GM18499 (cell line): ENCODE measurements around the gene FNDC8.
"Not testable (repeated sequence)": the region's sequence is repeated elsewhere in the genome, so short reads cannot be mapped to it uniquely, and the experiment has no call there.

Experiments
- ATAC-seq: cut with Tn5 transposase; IDR thresholded peaks from one replicate; pipeline ENCODE4 v1.9.1; 2021; ENCODE audit warnings: moderate number of reproducible peaks; ENCODE audit not compliant: insufficient read depth, unreplicated experiment

Gene FNDC8

DNA sequence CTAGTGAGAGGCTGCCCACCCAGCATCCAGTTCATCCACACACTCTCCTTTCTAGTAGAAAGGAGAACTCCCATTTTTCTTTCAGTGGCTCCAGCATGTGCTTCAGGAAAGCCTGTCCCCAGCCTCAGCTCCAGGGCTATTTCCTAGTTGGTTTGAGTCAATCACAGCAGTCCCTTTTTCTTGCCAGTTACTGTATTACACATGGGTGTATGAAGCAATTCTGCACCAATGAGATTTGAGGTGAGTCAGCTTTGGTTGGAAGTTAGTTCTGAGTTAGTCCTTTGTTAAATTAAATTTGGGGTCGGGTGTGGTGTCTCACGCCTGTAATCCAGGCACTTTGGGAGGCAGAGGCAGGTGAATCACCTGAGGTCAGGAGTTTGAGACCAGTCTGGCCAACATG lies 26.5 kb upstream of the FNDC8 start:
- ATAC-seq, result no peak

DNA sequence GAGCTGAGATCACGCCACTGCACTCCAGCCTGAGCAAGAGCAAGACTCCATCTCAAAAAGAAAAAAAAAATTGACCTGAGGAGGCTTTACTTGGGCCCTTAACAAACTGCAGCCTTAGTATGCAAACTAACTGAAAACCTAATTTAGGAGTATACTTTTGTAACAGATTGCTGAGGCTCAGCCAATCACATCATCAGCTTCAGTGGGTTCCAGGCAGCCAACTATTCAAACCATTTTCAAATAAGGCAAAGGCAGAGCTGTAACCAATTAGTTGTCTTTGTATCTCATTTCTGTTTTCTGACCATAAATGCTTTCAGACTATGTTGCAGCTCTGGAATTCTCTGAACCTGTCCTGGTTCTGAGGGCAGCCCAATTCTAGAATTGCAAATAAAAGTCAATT lies 25.7 kb upstream of the FNDC8 start:
- no peak for ATAC-seq

DNA sequence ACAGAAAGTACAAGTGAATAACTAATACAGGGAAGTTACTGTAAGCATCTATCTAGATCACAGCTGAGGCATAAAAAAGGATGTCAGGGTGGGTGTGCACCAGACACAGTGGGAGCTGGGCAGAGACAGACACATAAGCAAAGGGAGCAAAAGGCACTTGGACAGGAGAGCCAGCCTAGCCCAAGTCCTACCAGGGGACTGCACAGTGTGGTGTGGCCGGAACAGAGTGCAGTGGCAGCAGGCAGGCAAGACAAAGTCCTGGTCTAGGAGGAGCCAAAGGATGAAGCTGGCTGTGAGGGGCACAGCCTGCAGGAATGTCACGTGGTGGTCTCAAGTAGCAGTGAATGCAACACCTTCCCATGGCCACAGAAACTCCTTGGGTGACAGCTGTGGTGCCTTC lies 23.6 kb upstream of the FNDC8 start:
- ATAC-seq, result no peak

DNA sequence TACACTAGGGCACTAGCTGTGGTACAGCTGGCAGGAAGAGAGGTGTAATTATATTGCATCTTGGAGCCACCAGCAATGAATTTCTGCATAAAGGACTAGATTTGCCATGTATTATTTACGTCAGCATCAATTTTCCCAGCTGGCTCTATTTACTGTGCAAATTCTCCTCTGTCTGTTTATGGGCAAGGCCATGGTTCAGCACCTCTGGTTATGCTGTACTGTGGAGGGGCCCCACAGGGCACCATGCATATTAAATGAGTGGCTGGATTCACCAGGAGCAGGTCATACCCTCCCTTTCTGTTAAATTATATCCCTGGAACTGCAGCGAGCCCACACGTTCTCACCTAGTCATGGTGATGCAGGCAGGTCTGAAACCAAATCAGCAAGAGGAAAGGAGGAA lies 21.5 kb upstream of the FNDC8 start:
- ATAC-seq, result no peak

DNA sequence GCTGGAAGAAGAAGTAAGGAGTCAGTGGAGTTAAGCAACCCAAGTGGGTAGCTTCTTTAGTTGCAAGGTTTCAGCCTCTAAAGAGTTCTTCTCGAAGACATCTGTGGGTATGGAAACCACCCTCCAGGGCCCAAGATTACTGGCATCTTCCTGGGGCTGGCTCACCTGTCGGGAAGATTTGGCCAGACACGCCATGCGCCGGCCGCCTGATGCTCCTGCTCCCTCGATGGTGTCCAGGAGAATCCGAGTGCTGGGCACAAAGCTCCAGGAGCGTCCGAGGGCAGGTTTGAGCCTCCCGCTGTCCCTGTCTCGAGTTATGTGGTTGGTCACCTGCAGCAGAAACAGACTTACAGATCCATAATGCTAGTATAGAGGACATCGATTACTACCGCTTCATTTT lies 20.4 kb upstream of the FNDC8 start:
- no peak for ATAC-seq

DNA sequence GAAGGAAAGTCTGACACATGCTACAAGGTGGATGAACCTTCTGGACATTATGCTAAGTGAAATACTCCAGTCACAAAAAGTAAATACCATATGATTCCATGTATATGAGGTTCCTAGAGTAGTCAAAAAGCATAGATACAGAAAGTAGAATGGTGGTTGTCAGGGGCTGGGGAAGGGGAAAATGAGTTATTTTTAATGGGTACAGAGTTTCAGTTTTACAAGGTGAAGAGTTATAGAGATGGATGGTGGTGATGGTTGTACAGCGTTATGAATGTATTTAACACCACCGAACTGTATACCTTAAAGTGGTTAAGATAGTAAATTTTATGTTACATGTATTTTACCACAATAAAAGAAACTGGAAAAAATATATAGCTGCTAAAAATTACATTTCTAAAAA lies 19.7 kb upstream of the FNDC8 start:
- no peak for ATAC-seq

DNA sequence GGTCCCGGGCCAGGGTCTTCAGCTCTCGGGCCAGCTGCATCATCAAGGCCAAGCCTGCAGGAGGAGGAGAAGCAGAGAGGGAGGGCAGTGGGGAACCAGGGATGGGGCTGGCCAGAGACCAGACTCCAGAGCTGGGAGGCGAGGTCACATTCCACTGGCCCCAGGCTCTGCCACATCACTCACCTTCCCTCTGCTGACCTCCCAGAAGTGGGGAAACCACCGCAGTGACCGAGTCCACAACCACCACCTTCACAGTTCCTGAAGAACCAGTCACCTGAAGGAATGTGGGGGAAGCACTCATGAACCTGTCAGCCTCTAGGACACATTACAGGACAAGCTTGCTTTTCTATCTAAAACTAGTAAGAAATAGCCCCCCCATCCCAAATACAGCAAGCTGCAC lies 18.1 kb upstream of the FNDC8 start:
- no peak for ATAC-seq

DNA sequence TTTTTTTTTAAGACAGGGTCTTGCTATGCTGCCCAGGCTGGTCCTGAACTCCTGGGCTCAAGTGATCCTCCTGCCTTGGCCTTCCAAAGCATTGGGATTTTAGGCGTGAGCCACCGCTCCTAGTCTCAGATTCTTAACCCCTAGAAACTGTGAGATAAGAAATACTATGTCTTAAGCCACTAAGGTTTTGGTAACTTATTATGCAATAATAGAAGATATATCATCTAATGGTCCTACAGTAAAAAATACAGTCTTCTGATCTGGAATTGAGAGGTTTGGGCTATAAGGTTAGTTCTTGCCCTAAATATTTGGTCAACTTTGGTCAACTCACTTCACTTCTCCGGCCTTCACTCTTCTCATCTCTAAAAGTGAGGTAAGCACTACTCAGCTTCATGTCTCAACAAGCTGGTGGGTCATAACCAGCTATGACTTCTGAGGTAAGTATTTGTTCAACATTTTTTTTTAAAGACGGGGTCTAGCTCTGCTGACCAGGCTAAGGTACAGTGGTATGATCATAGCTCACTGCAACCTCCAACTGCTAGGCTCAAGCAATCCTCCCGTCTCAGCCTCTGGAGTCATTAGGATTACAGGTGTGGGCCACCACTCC lies 16.5 kb upstream of the FNDC8 start:
- ATAC-seq, result no peak

DNA sequence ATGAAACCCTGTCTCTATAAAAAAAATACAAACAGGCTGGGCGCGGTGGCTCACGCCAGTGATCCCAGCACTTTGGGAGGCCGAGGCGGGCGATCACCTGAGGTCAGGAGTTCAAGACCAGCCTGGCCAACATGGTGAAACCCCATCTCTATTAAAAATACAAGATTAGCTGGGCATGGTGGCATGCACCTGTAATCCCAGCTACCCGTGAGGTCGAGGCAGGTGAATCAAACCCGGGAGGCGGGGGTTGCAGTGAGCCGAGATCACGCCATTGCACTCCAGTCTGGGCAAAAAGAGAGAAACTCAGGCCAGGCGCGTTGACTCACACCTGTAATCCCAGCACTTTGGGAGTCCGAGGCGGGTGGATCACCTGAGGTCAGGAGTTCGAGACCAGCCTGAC lies 10.6 kb upstream of the FNDC8 start:
- not testable (repeated sequence) for ATAC-seq

DNA sequence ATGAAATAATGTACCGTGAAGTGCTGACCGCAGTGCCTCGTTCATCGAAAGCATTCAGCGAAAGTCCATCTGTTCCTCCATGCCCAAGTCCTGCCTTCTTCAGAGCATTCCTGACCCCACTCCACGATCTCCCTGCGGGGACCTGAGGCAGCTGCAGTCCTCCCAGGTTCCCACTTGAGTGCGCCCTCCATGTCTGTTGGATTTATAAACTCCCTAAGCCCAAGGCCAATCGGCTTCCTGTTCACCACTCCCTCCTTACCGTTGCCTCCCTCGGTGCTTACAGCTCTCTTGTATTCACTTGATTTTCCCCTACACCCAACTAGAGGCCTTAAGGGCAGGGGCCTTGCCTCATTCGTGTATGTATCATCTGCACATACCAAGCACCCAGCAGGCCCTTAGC lies 4.6 kb upstream of the FNDC8 start:
- no peak for ATAC-seq

DNA sequence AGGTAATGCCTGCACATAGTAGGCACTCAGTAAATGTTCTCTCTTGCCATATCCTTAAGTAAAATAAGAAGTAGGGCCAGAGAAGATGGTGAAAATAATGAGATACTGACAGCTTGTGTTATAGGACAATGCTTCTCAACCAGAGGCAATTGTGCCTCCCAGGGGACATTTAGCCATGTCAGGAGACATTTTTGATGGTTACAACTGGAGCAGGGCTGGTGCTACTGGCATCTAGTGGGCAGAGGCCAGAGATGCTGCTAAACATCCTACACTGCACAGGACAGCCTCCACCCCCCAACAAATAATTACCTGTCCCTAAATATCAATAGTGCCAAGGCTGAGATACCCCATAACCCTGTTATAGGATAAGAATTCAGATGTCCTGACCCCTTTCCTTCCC lies 3.4 kb upstream of the FNDC8 start:
- ATAC-seq, result no peak

DNA sequence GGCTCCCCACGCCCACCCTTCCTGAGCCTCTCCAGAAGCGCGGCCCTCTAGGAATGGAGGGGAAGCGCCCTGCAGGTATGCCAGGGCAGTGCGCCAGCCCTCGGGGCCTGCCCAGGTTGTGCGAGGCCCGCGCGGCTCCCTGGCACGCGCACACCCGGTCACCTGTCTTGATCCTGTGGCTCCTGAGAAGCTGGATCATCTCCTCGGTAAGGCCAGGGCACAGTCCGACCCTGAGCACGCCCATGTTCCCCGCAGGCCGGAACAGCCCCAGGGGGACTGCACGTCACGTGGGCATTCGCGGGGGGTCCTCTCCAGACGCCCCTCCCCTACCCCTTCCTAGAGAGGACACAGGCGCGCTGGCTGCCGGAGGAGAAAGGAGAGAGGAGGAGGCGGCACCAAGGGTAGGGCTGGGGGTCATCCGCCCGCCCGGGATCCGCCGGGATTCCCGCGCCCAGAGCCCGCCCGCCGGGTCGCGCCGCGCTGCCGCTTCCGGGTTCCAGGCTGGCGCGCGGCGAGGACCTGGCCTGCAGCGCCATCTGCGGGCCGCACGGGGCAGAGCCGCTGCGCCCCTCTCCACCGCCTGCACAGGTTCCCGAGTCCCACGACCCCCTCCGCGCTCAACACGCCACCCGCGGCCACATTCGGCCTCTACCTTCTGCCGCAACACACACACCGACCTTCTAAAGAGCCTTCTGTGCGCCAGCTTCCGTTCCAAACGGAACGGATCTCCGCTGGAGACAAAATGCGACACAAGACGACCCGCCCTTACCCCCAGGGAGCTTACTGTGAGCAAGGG lies 1.8 kb upstream of the FNDC8 start, which contains the start of gene RAD51D:
RAD51D (minus strand) TSS at position 491 of the 796 bp plus-strand sequence; CDS start at position 244, 247 bp downstream.
- no peak for ATAC-seq

DNA sequence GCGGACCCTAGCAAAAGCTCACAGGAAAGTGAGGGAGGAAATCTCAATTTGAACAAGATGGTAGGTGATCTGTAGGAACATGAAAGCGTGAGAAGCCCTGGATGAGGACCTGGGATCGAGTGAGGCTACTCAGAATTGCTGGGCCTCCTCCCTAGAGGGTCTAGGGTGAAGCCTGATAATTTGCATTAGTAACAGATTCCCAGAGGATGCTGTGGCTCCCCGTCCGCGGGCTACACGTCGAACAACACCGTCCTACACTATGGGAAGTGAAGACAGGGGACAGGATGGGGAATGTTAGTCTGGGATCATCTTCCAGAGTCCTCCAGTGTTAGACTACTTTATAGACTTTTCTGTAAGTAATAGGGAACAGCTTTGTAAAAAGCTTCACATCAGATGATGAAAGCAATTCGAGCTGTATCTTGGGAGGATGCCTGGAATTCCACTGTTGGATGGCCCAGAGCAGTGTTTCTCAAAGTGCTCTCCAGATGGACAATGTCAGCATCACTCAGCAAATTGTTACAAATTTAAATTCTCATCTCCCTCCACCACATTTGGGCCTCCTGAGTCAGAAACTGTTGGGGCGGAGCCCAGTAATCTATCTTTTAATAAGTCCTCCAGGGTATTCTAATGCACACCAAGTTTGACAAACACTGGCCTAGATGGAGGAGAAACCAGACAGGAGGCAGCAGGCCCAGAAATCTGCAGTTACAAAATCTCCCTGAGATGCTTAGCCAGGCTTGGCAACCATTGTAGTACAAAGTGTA lies 6.5 kb downstream of the FNDC8 start:
- no peak for ATAC-seq

DNA sequence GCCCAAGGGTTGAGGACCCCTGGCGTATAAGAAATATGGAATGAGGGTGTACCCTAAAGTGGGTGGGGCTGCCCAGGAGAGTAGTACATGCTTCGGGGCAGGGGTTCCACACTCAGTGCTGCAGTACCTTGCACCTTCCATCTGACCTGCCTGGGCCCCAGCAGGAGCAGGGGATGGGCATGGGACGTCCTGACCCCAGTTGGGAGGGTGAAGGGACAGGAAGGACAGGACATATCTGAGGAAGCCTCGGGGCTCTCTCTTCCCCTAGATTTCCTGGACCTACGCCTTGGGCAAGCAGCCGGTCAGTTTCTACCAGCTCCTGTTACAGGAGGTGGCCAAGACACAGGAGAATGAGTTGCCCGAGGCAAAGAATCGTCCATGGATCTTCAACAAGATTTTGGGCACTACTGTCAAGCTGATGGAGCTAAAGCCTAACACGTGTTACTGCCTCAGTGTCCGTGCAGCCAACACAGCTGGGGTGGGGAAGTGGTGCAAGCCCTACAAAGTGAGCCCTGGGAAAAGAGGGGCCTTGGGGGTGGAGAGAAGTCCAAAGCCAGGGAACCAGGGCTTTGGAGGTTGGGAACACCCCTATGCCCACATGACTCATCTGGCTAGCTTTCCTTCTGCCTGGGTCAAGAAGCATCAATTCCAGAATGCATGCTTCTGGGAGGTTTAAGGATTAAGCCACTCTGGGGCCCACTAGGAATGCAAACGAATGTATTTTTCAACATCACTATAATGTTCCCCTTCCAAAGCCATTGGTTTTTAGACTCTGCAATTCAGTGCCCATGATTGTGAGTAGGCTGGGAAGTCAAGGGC lies 7.9 kb downstream of the FNDC8 start:
- no peak for ATAC-seq

DNA sequence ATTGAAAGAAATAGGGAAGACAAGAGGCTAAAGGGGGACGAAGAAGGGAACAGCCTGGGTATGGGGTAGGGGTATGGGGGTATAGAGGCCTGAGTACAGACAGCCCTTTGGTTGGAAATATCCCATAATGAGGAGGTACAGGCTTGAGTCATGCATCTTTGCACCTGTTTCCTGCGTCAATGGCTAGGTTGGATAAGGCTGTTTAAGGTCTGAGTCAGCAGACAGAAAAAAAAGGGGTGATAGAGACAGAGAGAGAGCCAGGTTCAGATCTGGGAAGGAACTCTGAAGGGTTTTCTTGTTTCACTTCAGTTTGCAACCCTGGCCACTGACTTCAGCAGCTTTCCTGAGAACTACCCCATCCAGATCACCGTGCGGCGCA lies 8.5 kb downstream of the FNDC8 start:
- no peak for ATAC-seq

DNA sequence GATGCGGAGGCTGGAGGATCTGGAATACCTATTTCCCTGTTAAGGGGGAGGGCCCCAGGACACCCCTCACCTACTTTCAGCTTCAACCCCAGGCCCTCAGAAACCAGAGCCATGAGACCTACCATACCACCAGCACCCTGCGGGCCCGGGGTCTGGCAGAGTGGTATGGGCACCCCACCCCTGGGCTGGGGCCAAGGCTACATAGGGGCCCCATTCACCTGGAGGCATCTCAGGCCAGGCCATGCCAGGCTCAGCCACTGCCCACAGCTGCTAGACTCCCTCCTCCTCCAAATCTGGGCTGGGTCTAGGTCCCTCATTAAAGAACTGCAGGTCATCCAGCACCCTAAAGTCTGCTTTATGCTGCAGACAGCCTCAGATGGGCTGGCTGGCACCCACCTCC lies 9.0 kb downstream of the FNDC8 start:
- no peak for ATAC-seq

DNA sequence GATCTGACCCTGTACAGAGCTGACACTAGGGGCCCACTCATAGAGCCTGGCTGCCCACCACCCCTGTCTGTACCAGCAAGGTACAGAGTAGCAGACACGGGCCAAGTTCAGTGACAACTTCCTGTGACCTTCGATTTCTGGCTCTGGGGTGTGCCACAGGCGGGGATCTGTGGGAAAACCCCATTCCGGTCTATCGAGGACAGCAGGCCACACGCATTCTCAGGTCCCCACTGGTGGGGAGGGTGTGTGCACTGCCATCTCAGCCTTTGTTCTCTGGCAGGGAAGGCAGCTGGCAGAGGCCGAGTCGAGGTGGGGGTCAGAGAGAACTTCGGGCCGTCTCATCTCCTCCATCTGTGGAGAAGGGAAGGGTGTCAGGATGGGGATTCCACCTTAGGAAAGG lies 10.7 kb downstream of the FNDC8 start:
- ATAC-seq, result no peak

DNA sequence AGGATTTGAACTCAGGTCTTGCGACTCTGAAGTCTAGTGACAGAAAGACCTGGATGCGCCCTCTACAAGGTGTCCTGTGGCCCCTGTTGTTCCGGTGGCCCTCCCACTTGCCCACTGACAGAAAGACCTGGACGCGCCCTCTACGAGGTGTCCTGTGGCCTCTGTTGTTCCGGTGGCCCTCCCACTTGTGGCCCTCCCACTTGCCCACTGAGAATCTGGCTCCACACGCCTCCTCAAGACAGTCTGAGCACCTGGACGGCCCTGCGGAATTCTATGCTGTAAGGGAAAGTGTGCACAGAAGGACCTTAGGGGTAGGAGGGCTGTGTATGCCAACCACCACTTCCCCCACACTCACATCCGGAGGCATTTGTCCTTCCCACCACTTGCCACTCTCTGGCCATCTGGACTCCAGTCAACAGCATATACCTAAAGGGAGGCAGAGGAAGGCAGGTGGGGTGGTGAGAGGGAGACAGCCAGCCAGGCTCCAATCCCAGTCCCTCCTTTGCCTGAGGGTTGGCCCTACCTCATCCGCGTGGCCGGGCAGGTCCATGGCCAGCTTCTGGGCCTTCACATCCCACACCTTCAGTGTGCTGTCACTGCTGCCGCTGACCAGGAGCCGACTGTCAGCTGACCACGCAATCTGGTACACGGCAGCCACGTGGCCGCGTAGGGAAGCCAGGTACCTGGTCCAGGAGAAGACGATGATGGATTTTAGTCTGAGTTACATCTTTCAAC lies 11.6 kb downstream of the FNDC8 start:
- ATAC-seq, result no peak

DNA sequence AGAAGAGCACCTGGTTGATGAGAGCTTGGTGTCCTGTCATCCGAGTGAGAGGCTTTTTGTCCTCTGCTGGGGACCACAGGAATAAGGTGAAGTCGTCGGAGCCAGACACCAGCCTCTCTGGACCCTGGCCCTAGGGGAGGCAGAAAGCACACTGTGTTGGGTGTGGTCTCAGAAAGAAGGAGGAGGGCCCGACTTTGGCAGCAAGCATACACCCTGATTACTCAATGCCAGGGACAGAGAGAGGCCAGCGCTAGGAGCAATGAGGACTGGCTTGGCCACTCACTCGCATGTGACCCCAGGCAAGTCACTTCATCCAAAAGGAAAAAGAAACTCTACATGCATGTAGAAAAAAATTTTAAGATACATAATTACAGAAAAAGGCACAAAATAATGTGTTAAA lies 13.9 kb downstream of the FNDC8 start:
- ATAC-seq, result no peak

DNA sequence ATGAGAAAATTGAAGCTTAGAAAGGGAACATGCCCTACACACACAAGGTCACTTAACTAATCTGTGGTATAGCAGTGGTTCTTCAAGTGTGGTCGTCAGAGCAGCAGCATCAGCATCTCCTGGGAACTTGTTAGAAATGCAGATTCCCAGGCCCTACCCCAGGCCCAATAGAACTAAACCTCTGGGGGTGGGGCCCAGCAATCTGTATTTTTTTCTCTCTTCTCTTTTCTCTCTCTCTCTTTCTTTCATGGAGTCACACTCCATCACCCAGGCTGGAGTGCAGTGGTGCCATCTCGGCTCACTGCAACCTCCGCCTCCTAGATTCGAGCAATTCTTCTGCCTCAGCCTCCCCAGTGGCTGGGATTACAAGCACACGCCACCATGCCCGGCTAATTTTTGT lies 16.8 kb downstream of the FNDC8 start:
- ATAC-seq, result no peak
